Psoas muscle (tissue), 8 donors: ENCODE data around the gene HADHA. TPM values are rescaled to one million over a fixed set of nuclear protein-coding genes. Genes with fewer than 3 reads are reported as not detected.
"Not testable (repeated sequence)": the region's sequence is repeated elsewhere in the genome, so short reads cannot be mapped to it uniquely, and the experiment has no call there.

Source experiments
- ATAC-seq, 4 donors: fragments of 200-7000 bp; cut with Tn5 transposase; one replicate each; pipeline ENCODE4 v1.9.1; 2020; ENCODE audit warnings: moderate library complexity in 3 of 4, mild to moderate bottlenecking in 2 of 4
- DNase-seq, 2 donors: peaks; one replicate each; pipeline ENCODE4 v3.0.0-alpha.2; 2020
- H3K27ac ChIP-seq: fragments of 200-600 bp; one replicate; pipeline ENCODE4 v1.8.0; 2022
- H3K27me3 ChIP-seq, 3 donors: fragments of 200-600 bp in 1 of 3; one replicate each; pipeline versions ENCODE4 v1.6.1 to v1.8.0; 2013 to 2022; ENCODE audit warnings: low read length in 2 of 3, mild to moderate bottlenecking in 2 of 3, moderate library complexity in 1 of 3; ENCODE audit not compliant: insufficient read depth in 3 of 3
- H3K36me3 ChIP-seq, 2 donors: fragments of 200-600 bp in 1 of 2; one replicate each; pipeline versions ENCODE4 v1.6.1 to v1.8.0; 2013 to 2022; ENCODE audit warnings: low read depth in 1 of 2, mild to moderate bottlenecking in 1 of 2, moderate library complexity in 1 of 2; ENCODE audit not compliant: insufficient read depth in 1 of 2
- H3K4me1 ChIP-seq: fragments of 200-600 bp; one replicate; pipeline ENCODE4 v1.8.0; 2022
- H3K4me3 ChIP-seq: fragments of 200-600 bp; one replicate; pipeline ENCODE4 v1.8.0; 2022; ENCODE audit warnings: mild to moderate bottlenecking
- H3K9me3 ChIP-seq: fragments of 200-600 bp; one replicate; pipeline ENCODE4 v1.8.0; 2022
- CTCF ChIP-seq: fragments of 200-600 bp; IDR thresholded peaks from one replicate; pipeline ENCODE4 v1.8.0; 2022; ENCODE audit warnings: antibody characterized with exemption
- whole genome bisulfite sequencing, 3 donors: extraction: QIAGEN DNeasy Blood & Tissue Kit; methylation state at CpG; one replicate each; pipeline versions ENCODE4 v1.1.6 to v1.1.7; 2013; 5-methylcytosine and 5-hydroxymethylcytosine counted together
- intact Hi-C, 2 donors: fragments of 100-400 bp; cut with DNase I; formaldehyde crosslinking; loops; one replicate each; pipeline versions ENCODE4 v1.11.0 to v1.14.2; 2022
- polyA plus RNA-seq, 3 donors: library from polyadenylated mRNA; stranded (reverse); fragments of 200-250 nt; gene quantifications; one replicate each; pipeline ENCODE4 v1.2.3, GENCODE V29; 2013
- total RNA-seq, 4 donors: library from RNA; stranded (reverse); fragmentation: NEBNext Ultra II Directional in 2 of 4; extraction: Animal tissue kit (Norgen Biotek cat#: 25700) in 2 of 4; gene quantifications; one replicate each; pipeline versions ENCODE4 v1.2.1 to v1.2.4, GENCODE V29; 2021 to 2023
- donor health status: healthy with polysubstance abuse.
- donor health status: DM: no; HTN: no; CAD: no; lungs with moderate emphysema.
- donor health status: Bipolar disorder and iron deficiency.
- donor health status: healthy.
- donor health status: DM: yes; HTN: yes; CAD: no.
- donor health status: DM: no; HTN: no; CAD: no.
- donor health status: DM: no; HTN: no; CAD: no.
- donor health status: DM: yes; HTN: yes; CAD: no.

The HADHA gene
- total and polyA plus RNA-seq, 7 donors: 195 to 617 (median 350) TPM

DNA sequence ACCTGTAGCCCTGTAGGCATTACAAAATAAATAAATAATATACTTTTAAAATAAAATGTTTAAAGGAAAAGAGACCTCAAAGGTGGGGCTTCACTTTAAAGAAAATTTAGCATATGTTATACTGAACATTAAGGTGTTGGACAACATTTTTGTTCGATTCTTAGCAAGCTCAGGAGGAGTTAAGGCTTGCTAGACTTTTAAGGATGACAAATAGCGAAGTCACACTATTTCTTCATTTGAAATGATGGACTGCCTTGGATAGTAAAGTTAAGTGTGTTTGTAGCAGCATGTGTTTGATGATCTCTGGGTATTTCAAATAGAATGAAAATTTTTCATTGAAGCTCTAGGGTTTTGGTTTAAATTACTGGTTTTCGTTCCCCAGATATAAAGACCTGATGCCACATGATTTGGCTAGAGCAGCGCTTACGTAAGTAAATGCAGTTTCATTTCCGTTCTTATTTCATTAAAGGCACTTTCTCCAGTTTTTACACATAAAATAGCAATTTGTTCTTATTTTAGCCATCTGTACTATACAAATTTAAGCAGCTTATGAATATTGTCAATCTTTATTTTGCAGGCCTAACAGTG lies 25.2 kb upstream of the HADHA start:
- no peak for DNase-seq
- ATAC-seq: no peak
- Histone ChIP-seq H3K9me3 (no peaks in the 10 kb centered on the region), H3K27ac (peak overlapping the region; percentile 11), H3K4me3 (no peak overlapping the region), H3K36me3 (peaks cover 7 to 65% of the 10 kb centered on the region in 2 donors), H3K4me1 (peaks cover 25% of the 10 kb centered on the region), H3K27me3 (no peaks in the 10 kb centered on the region)
- intact Hi-C loops: no loop called here
- no peak for TF ChIP-seq CTCF
- WGBS, 3 donors: 91 to 95% (median 95%) methylated on average over 6 of the region's 6 CpGs

DNA sequence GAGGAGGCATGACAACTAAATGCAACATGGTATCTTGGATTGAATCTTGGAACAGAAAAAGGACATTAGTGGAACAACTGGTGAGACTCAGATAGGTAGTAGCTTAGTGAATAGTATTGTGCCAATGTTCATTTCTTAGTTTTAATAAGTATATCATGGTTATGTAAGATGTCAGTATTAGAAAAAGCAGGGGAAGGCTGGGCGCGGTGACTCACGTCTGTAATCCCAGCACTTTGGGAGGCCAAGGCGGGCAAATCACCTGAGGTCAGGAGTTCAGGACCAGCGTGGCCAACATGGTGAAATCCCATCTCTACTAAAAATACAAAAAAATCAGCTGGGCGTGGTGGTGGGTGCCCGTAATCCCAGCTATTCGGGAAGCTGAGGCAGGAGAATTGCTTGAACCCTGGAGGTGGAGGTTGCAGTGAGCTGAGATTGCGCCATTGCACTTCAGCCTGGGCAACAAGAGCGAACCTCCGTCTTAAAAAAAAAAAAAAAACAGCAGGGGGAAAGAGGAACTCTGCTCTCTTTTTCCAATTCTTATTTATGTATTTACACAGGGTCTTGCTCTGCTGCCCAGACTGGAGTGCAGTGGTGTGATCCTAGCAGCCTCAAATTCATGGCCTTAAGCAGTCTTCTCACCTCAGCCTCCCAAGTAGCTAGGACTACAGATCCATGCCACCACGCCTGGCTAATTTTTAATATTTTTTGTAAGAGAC lies 24.4 kb upstream of the HADHA start:
- WGBS, 3 donors: 92 to 95% (median 93%) methylated on average over 12 of the region's 12 CpGs
- DNase-seq, intact Hi-C loops, H3K4me3 ChIP-seq, H3K9me3 ChIP-seq, H3K27me3 ChIP-seq, ATAC-seq, H3K27ac ChIP-seq: not testable (repeated sequence)
- H3K36me3 ChIP-seq: peaks cover 7 to 74% of the 10 kb centered on the region in 2 donors
- H3K4me1 ChIP-seq: peaks cover 16% of the 10 kb centered on the region

DNA sequence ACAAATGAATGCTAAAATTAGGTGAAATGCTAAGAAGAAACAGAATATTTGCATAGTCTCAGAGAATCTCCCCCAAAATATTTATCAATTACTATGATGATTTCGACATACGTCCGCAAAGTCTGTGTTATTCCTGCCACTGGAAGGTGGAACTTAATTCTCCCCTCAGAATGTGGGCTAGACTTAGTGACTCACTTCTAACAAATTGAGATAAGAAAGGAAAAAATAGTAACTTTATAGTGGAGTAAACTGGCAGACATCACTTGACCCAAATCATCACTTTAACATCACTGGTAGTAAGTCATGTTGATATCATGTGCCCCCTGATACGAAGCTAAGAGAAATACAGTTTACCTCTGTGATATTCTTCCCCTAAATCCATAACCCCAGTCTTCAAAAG lies 23.8 kb upstream of the HADHA start:
- Histone ChIP-seq H3K4me3 (no peak overlapping the region), H3K4me1 (peaks cover 10% of the 10 kb centered on the region), H3K27me3 (no peaks in the 10 kb centered on the region), H3K36me3 (peaks cover 7 to 80% of the 10 kb centered on the region in 2 donors), H3K9me3 (no peaks in the 10 kb centered on the region), H3K27ac (no peak overlapping the region)
- no peak for TF ChIP-seq CTCF
- ATAC-seq (no peak), DNase-seq (no peak)
- intact Hi-C loops: no loop called here
- 94 to 96% (median 94%) methylated on average over 4 of the region's 4 CpGs for WGBS, 3 donors

DNA sequence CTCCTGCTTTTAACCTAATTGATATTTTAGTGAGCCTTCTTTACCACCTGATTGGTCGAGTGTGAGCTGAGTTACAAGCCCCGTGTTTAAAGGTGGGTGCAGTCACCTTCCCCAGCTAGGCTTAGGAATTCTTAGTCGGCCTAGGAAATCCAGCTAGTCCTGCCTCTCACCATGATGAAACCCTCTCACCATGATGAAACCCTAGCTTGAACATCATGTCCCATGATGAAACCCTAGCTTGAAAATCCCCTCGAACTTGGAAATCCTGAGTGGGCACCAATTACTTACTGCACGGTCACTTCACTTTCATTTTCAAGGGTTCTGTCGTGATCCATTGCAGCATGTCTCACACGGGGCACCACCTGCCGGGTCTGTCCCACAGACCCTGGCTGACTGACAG lies 14.4 kb upstream of the HADHA start:
- H3K4me3 ChIP-seq, H3K9me3 ChIP-seq, DNase-seq, H3K27me3 ChIP-seq, H3K27ac ChIP-seq, intact Hi-C loops: not testable (repeated sequence)
- peaks cover 20% of the 10 kb centered on the region for H3K4me1 ChIP-seq
- 68 to 77% (median 73%) methylated on average over 8 of the region's 8 CpGs for WGBS, 3 donors
- H3K36me3 ChIP-seq: peaks cover 0 to 82% of the 10 kb centered on the region in 2 donors
- ATAC-seq: peak in 3 of 4 donors; percentile 56 to 76 (median 74)

GRCh38 chr2:26255759-26256384 lies 11.4 kb upstream of the HADHA start:
- intact Hi-C loops: no loop called here
- no peak for DNase-seq
- H3K4me1 ChIP-seq: peaks cover 43% of the 10 kb centered on the region
- 31 to 45% (median 39%) methylated on average over 3 of the region's 3 CpGs for WGBS, 3 donors
- TF ChIP-seq CTCF: no peak
- peak in 2 of 4 donors; percentile 29 to 36 for ATAC-seq
- H3K9me3 ChIP-seq: no peaks in the 10 kb centered on the region
- no peak overlapping the region for H3K4me3 ChIP-seq
- peaks cover 0 to 54% of the 10 kb centered on the region in 2 donors for H3K36me3 ChIP-seq
- H3K27ac ChIP-seq: no peak overlapping the region
- H3K27me3 ChIP-seq: no peaks in the 10 kb centered on the region
